DLD1 (cell line): ENCODE measurements around the gene FNTB.

Experiments
- in situ Hi-C: cut with HindIII; loops from 2 replicates; pipeline ENCODE4 v1.10.0; 2017; ENCODE audit warnings: low sequenced_read_pairs

Gene FNTB

DNA sequence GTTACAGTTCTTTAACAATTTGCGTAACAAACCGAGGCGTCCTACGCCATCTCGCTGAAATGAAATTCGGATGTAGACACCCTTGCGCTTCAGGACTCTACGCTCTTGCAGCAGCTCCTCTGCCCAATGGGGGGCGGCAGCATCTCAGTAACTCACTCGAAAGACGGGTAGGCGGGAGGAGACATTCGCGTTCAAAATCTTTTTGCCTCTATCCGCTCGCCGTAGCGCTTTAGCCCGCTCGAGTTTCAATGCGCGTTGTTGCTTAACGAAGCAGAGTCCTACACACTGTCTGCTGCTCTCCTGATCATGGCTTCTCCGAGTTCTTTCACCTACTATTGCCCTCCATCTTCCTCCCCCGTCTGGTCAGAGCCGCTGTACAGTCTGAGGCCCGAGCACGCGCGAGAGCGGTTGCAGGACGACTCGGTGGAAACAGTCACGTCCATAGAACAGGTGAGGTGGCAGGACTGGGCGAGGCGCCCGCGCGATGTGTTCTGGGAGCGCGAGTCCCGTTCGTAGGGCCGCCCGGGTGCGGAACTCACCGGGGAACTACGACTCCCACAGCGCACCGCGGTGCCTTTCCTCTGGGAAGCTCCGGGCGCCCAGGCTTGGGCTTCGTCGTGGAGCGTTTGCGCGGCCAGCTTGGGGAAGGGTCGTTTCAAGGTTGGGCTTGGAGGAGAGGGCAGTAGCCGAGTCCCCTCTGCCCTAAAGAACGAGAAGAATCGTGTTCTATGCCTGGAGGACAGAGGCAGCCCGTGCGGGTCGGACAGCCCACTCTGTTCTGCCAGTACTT, at the start of gene FNTB:
Gene FNTB, plus strand, starts transcription at position 248 of the 790 bp plus-strand sequence. Its CDS starts 59 bp downstream, at position 307.
- in situ Hi-C loops = no loop called here

GRCh38 chr14:64937171-64937820, 49.4 kb upstream of the FNTB start:
- in situ Hi-C loops = no loop called here

GRCh38 chr14:64937821-64938193, 48.9 kb upstream of the FNTB start:
- in situ Hi-C loops = no loop called here

GRCh38 chr14:64938972-64939816, 47.5 kb upstream of the FNTB start:
- in situ Hi-C loops = no loop called here

GRCh38 chr14:64939817-64940190, 46.9 kb upstream of the FNTB start:
- in situ Hi-C loops = no loop called here

DNA sequence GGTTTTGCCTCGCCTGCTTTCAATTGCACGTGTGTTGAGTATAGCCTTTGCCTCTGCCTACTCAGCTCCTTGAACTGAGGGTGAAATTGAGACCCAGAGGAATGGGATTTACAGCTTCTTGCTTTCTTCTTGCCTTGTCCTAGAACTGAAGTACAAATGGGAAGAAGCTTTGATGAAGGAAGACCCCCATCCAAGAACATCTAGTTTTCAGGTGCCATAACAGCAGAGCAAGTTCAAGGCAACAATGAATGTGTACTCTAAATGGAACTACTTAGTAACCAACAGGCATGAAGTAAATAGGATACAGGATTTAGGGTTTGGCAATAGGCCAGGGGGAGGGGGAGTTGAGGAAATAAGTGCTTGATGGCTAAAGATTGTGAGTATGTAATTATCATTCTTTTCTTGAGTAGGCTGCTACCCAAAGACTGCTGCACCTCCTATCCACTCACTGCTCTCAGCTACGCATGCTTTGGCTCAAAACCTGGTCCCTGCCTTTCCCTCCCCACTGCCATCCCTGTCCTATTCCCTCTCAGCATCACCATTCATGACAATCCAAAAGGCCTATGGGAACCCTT, 46.3 kb upstream of the FNTB start:
- in situ Hi-C loops = no loop called here

GRCh38 chr14:64942531-64943111, 44.1 kb upstream of the FNTB start, which contains the start of gene GPX2:
Gene GPX2, minus strand, starts transcription at chr14:64942745. Its CDS starts 19 bp downstream, at chr14:64942726.
- in situ Hi-C loops = no loop called here

DNA sequence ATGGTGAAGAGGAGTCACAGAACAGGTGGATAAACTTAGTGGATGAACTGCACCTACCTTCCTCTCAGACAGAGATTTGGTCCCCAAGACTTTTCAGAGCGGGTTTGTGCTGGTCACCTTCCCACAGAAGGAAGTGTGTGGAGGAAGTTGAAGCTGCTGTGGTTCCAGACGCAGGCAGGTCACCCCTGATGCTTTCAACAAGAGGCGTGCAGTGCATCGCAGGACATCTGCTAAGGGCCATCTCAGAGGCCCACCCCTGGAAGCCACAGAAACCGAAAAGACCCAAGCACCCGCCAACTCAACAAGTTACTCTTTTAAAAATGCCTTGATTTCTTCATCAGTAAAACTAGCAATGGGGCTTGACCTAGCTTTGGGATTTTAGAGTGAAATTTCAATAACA, 43.1 kb upstream of the FNTB start:
- in situ Hi-C loops = no loop called here

GRCh38 chr14:64944041-64944440, 42.7 kb upstream of the FNTB start:
- in situ Hi-C loops = no loop called here

DNA sequence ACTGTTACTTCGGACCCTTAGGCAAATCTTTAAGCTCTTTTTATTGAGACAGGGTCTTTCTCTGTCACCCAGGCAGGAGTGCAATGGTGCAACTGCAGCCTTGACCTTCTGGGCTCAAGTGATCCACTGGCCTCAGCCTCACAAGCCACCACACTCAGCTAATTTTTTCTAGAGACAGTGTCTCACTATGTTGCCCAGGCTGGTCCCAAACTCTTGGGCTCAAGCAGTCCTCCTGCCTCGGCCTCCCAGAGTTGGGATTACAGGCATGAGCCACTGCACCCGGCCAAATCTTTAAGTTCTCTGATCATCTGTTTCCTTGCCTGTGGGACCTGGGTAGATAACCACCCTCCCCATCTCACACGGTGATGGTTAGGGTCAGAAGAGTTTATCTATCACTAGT, 41.8 kb upstream of the FNTB start:
- in situ Hi-C loops = no loop called here

- in situ Hi-C loops = no loop called here
These were observed 41.1 kb upstream of the FNTB start for GRCh38 chr14:64945431-64946178.

GRCh38 chr14:64946310-64947045, 40.2 kb upstream of the FNTB start:
- in situ Hi-C loops = no loop called here

GRCh38 chr14:64947710-64948611, 38.7 kb upstream of the FNTB start:
- in situ Hi-C loops = no loop called here

- in situ Hi-C loops = no loop called here
These were observed 38.0 kb upstream of the FNTB start for GRCh38 chr14:64948612-64949210.

GRCh38 chr14:64950889-64951288, 35.8 kb upstream of the FNTB start:
- in situ Hi-C loops = no loop called here

DNA sequence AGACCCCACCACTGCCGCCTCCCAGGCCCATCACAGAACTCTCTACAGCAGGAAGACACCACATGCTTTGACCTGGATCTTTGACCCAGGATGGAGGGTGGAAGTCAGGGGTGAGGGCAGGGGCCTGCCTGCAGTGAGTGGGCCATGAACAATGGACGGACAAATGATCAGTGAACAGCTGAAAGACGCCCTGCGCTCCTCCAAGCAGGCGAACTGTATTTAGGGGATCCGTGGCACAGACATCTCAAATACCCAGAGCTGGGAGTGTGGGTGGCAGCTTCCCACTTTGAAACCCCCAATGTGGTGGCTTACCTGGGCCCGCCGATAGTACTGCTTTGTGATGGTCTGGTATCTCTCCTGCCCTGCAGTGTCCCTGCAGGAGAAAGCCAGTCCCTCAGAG, 35.4 kb upstream of the FNTB start:
- in situ Hi-C loops = no loop called here

- in situ Hi-C loops = no loop called here
These were observed 35.0 kb upstream of the FNTB start for GRCh38 chr14:64951724-64952123.
